Esophagus squamous epithelium (tissue), 4 donors: ENCODE results near the gene HOXA4.

Experiments used
- CTCF ChIP-seq, 6 experiments: fragments of 450-650 bp in 4 of 6; fragments of 200-600 bp in 2 of 6; sonication (generic) in 2 of 6; IDR thresholded peaks; one replicate each; pipeline ENCODE4 v1.5.1; 2016 to 2019; ENCODE audit warnings: antibody characterized with exemption in 6 of 6, mild to moderate bottlenecking in 4 of 6, moderate library complexity in 4 of 6
- POLR2A ChIP-seq, 4 donors: fragments of 450-650 bp; IDR thresholded peaks; one replicate each; pipeline ENCODE4 v1.6.1; 2017; ENCODE audit warnings: antibody characterized with exemption in 4 of 4, mild to moderate bottlenecking in 4 of 4, moderate library complexity in 3 of 4

DNA sequence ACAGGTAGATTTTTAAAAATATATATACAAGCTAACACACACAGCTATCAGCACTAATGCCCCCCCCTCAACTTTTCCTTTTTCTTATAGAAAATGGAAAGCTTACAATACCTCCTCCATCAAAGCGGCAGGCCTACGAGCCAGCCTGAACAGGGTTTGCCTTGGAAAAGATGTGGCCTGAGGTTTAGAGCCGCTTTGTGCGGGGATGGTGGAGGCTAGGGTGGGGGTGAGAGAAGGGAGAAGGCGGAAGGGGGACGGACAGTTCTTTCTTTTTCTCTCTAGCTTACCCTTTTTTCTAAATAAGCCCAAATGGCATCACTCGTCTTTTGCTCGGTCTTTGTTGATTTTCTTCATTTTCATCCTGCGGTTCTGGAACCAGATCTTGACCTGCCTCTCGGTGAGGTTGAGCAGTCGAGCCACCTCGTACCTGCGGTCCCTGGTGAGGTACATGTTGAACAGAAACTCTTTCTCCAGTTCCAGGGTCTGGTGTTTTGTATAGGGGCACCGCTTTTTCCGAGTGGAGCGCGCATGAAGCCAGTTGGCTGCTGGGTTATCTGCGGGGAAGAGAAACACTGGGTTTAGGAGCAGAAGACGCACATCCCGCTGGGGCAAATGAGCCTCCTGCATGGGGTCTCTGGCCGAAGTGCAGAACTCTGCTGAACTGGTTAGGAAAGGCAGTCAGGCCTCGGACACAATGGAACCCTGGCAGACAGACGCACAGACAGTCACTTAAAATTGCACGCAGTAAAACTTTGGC lies 32.9 kb upstream of the HOXA4 start:
- TF ChIP-seq CTCF (IDR thresholded peaks at IDR 0.05) (no peak), POLR2A (IDR thresholded peaks at IDR 0.05) (no peak)
